HG03196 (cell line): Measurements from ENCODE around the gene VEPH1.

ENCODE experiments used
- ATAC-seq: cut with Tn5 transposase; IDR thresholded peaks from one replicate; pipeline ENCODE4 v1.9.1; 2021; ENCODE audit not compliant: unreplicated experiment

VEPH1 gene

DNA sequence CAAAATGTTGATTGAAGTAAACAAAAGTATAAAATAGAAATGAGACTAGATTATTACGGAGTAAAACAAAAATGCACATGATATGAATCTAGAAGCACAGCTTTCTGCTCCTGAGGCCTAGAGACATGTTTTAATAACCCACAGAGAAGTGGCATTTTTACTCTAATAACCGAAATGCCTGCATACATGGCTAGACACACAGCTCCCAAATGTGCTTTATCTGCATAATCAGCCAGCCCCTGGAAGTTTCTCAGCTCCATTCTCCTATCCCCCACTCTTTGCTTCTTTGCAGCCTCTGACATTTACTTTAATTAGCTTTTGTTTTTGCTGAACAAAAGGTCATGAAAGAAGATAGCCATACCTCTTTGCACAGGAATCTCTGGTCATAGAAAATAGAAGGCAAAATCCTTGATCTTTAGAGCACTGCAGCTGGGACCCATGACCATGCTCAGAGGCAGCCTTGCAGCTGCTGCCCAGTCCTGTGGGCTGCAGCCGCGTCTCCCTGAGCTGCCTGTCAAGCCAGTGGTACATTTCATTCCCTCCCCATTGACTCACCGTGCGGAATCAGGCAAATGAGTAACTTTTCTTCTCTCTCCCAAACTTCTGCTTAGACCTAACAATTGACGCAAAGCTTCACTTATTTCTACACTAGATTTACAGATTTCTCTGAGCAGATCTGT lies at the start of gene VEPH1:
Gene VEPH1, minus strand, starts transcription at position 501 of the 680 bp plus-strand sequence. CDS start 8,067 bp downstream, outside the sequence.
- ATAC-seq: no peak

- no peak for ATAC-seq
Measured at GRCh38 chr3:157551961-157552360, 48.7 kb upstream of the VEPH1 start.

GRCh38 chr3:157549498-157549897 lies 46.3 kb upstream of the VEPH1 start:
- no peak for ATAC-seq

- ATAC-seq: no peak
Measured at GRCh38 chr3:157544501-157545130, 41.4 kb upstream of the VEPH1 start.

DNA sequence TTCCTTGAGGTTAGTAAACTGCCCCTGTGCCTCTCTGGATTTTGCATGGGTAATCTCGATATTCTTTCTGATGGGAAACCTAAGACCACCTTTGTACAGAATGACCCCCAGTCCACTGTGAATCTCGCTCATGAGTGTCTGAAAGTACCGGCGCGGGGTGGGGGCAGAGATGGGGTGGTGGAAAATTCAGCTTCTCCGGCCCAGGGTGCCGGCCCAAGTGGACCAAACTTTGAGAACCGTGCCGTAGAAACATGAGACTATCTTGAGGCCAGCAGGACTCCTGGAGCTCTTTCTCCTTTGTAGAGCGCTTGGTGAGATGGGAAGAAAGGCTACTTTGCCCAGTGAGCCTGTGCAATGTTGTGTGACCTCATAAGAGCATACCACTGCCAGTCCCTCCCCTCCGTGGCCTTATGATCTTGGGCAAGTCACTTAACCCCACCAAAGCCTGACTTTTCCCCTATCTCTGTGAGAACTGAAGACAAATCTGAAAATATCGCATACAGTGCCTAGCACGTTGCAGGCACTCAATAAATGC lies 40.4 kb upstream of the VEPH1 start:
- ATAC-seq: no peak

GRCh38 chr3:157542711-157543500 lies 39.7 kb upstream of the VEPH1 start:
- ATAC-seq: no peak

- no peak for ATAC-seq
Measured at GRCh38 chr3:157541506-157542236, 38.5 kb upstream of the VEPH1 start.

GRCh38 chr3:157540656-157541055 lies 37.4 kb upstream of the VEPH1 start:
- no peak for ATAC-seq

GRCh38 chr3:157535667-157536066 lies 32.5 kb upstream of the VEPH1 start:
- no peak for ATAC-seq

- no peak for ATAC-seq
Measured at GRCh38 chr3:157534725-157535161, 31.5 kb upstream of the VEPH1 start.

GRCh38 chr3:157533298-157534070 lies 30.3 kb upstream of the VEPH1 start:
- ATAC-seq: no peak

DNA sequence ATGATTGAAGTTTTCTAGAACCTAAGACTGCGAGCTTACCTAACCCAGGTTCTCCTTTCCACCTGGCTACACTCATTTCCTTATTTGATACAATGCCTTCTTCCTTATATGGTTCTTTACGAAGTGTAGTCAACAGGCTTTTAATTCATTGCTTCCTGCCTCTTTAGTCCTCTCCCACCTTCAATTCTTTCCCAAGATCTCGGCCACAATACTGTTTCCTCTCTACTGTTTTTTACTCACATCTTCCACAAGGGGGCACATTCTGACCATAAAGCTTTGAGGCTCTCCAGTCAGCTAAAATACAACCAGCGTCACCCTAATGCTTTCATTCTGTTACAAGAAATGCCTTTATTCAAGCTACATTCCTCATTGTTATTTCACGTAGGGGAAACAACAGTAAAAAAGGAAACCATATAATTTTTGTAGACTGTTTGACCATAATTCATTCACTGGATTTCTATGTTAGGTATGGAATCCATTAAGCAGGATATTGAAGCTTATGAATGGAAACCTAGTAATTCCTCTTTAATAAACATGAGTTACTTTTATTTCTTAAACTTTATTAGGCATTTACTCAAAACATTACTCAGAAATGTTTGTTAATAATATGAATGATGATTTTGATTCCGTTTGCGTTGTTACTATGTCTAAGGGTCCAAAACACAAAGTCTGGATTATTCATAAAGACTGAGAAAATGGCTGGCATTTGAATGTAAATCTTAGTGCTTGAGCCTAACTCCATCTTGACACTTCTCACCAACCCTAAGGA lies 29.5 kb upstream of the VEPH1 start:
- no peak for ATAC-seq

DNA sequence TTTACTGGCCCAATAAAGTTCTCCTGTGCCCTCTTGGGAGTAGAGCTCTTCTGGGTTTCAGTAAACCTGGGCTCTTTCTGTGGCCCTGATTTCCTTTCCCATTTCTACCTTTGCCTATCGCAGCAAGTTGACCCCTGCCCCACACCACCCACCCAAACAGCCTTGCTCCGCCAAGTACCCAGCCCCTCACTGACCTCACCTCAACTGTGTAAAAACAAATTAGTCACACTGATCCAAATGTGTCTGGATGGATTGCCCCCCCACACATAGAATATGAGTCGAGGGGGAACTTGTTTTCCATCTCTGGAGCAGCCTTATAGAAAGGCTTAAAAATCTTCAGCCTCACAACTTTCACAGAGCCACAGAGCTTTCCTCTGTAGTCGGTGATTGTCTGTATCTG lies 28.6 kb upstream of the VEPH1 start:
- no peak for ATAC-seq

DNA sequence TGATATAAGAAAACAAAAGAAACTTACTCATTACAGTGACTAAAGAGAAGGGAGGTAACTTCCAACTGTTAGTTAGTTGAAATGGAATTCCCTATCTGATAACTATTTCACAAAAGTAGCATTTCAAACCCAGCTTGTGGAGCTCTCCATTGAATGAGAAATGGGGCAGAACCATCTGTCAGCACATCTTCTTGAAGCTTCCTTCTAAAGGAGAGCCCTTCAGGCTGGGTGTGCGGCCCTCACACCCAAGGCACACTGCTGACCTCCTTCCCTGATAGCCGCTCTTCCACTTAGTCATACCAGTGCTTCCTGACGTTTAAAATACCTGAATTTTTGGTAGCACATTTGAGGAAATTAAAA lies 28.1 kb upstream of the VEPH1 start:
- no peak for ATAC-seq

DNA sequence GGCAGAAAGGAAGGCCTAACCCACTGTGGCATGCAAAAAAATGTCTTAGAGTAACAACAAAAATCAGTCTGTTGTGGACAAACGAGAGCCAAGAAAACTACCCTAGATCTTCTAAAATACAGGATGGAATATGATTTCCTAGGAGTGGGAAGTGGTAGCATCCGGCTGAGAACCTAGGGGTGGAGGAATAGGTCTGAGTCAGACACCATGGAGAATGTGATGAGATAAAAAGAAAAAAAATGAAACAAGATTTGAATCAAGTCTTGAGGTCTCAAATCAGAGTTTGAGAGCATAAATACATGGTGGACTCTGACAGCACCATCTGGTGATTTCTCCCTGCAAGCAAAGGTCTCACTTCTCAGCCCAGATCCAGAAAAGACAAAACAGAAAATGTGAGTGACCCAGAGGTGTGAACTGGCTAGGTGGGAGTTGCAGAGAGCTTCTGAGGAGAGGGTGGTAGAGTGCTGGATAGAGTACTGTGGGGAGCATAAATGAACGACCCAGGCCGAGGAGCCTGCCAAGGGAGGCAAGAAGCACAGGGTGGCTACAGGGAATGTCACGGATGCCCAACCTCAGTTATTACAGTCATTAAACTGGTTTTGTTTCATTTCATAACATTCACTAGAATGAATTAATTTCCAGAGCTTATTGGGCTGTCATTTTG lies 27.6 kb upstream of the VEPH1 start:
- no peak for ATAC-seq

DNA sequence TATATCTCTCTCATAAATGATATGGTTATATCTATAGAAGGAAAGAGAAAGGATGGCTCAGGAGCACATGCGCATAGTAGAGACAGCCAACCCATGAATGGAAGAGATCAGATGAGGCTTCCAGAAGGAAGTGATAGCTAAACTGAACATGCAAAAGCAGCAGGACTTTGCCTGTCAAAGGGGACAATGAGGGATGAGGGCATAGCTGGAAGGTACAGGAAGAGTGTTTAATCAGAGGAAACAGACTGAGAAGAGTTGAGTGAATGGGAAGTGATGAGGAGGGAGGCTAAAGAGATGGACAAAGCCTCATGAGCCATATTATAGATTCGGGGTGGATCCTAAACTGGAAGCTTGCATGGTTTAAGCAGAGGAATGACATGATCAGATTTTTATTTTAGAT lies 26.5 kb upstream of the VEPH1 start:
- ATAC-seq: no peak

GRCh38 chr3:157529085-157529484 lies 25.9 kb upstream of the VEPH1 start:
- no peak for ATAC-seq

DNA sequence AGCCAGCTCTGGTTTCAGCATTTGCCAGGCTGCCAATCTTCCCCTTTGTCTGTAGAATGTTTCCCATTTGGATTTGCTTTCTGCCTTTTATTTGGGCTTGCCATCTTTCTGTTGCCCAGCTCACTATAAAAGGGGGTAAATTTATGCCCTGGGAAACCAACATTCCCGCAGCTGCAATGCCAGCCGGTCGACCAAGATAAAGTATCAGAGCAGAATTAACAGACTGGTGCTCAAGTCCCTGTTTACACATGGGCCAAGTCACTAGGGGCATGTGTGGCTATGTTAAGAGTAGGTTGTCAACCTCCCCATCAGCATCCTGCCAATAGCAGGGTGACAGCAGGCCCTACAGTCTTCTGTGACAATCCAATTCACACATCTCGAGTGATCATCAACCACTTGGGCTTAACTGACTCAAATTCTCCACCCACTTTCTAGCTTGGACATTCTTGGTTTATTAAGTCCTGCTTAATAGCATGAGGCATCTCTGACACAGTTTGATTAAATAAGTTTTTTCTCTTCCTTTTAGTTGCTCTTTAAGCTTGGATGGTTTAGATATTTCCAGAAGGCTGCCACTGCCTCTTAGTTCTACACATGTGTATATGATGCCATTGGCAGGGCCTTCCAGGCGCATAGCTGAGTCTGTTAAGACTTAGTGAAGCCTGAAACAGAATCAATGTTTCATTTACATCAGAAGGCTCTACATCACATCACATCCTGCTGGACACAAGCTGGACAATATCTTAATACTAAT lies 24.1 kb upstream of the VEPH1 start:
- ATAC-seq: no peak
